PC-9 (cell line): ENCODE data around the gene IQSEC3. TPM values are rescaled to one million over a fixed set of nuclear protein-coding genes. Genes with fewer than 3 reads are reported as not detected.

Experiments used
- BruUV-seq: library from RNA; stranded (reverse); fragments of 400-500 nt; replicated peaks from 2 replicates; lab custom pipeline; 2021; lab: Mats Ljungman, UMichigan
- CTCF ChIA-PET: fragments of 300-600 bp; sonication (Branson Sonifier 250); formaldehyde crosslinking; loops from one replicate; lab custom pipeline; 2022; ENCODE audit warnings: antibody characterized with exemption; lab: Charles Lee
- POLR2A ChIA-PET: fragments of 300-600 bp; sonication (Branson Sonifier 250); formaldehyde crosslinking; loops from one replicate; lab custom pipeline; 2022; ENCODE audit warnings: antibody characterized with exemption; ENCODE audit not compliant: unreplicated experiment; lab: Charles Lee
- DNase-seq, 2 experiments: peaks; one replicate each; pipeline versions ENCODE4 v3.0.0 to v3.0.0-alpha.2; 2015 to 2022; ENCODE audit warnings: mixed read lengths in 1 of 2
- H2AFZ ChIP-seq: fragments of 200-600 bp; sonication (generic); 2 replicates; pipeline ENCODE4 v1.8.1; 2017; ENCODE audit warnings: antibody characterized with exemption
- H3F3A ChIP-seq: fragments of 200-600 bp; sonication (generic); 2 replicates; pipeline ENCODE4 v1.8.1; 2017; ENCODE audit warnings: antibody characterized with exemption, mild to moderate bottlenecking, low read depth; ENCODE audit not compliant: insufficient read depth
- H3K27ac ChIP-seq: fragments of 200-600 bp; sonication (generic); 2 replicates; pipeline ENCODE4 v1.6.1; 2016; ENCODE audit warnings: mixed run types
- H3K27me3 ChIP-seq: fragments of 200-600 bp; sonication (generic); 2 replicates; pipeline ENCODE4 v1.6.1; 2016; ENCODE audit warnings: low read depth, mixed run types; ENCODE audit not compliant: insufficient read depth
- H3K36me3 ChIP-seq: fragments of 200-600 bp; sonication (generic); 2 replicates; pipeline ENCODE4 v1.6.1; 2016; ENCODE audit warnings: low read depth, mixed run types
- H3K4me1 ChIP-seq: fragments of 200-600 bp; sonication (generic); replicated peaks from 2 replicates; pipeline ENCODE4 v1.6.1; 2016; ENCODE audit warnings: mixed run types; ENCODE audit not compliant: insufficient read depth
- H3K4me2 ChIP-seq: fragments of 200-600 bp; sonication (generic); 2 replicates; pipeline ENCODE4 v1.6.1; 2017; ENCODE audit warnings: mixed run types
- H3K4me3 ChIP-seq: fragments of 200-600 bp; sonication (generic); 2 replicates; pipeline ENCODE4 v1.6.1; 2016; ENCODE audit warnings: mixed run types
- H3K79me2 ChIP-seq: fragments of 200-600 bp; sonication (generic); 2 replicates; pipeline ENCODE4 v1.6.1; 2017; ENCODE audit warnings: low read depth, mixed run types
- H3K9me2 ChIP-seq: fragments of 200-600 bp; sonication (generic); 2 replicates; pipeline ENCODE4 v1.8.1; 2017; ENCODE audit warnings: mild to moderate bottlenecking; ENCODE audit not compliant: insufficient read depth
- H3K9me3 ChIP-seq: fragments of 200-600 bp; sonication (generic); 2 replicates; pipeline ENCODE4 v1.8.1; 2016; ENCODE audit warnings: low read depth; ENCODE audit not compliant: insufficient read depth
- H4K20me1 ChIP-seq: fragments of 200-600 bp; sonication (generic); 2 replicates; pipeline ENCODE4 v1.8.1; 2017; ENCODE audit not compliant: insufficient read depth
- EZH2 ChIP-seq: fragments of 200-600 bp; sonication (generic); IDR thresholded peaks from 2 replicates; pipeline ENCODE4 v1.8.0; 2017; ENCODE audit warnings: antibody characterized with exemption, low read depth
- intact Hi-C: fragments of 100-400 bp; cut with micrococcal nuclease; formaldehyde crosslinking; loops from one replicate; pipeline ENCODE4 v1.10.0; 2022; ENCODE audit not compliant: unreplicated experiment
- total RNA-seq: library from RNA; stranded (reverse); gene quantifications from 2 replicates; pipeline ENCODE4 v1.2.3, GENCODE V29; 2021
- TF ChIP-seq, protein P1 (sequence below): fragments of 200-600 bp; sonication (generic); conservative IDR thresholded peaks from 2 replicates; pipeline ENCODE4 v1.6.1; 2017; ENCODE audit warnings: mixed run types, antibody characterized with exemption, mild to moderate bottlenecking, moderate library complexity

IQSEC3 gene
- total RNA-seq, 1 experiment from 2014 or later, result not detected

DNA sequence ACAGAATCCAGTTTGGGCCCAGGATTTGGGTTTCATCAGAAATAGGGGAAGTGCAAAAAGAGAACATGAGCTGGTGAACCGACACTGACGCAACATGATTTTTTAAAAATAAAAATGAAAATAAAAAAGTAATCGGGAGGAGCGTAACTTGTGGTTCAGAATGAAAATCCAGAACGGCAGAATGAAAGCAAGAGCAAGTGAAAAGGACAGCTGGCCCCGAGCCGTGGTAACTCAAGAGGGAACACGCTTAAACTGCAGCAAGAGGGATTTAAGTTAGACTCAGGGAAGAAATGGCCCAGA, 145.8 kb downstream of the IQSEC3 start:
- ChIA-PET CTCF (no interaction called here), POLR2A (no interaction called here)
- DNase-seq, result no peak
- H3K4me3 ChIP-seq, result no peak overlapping the region
- H4K20me1 ChIP-seq, result no peaks in the 10 kb centered on the region
- H3K4me1 ChIP-seq, result no peaks in the 10 kb centered on the region
- H3K36me3 ChIP-seq, result no peaks in the 10 kb centered on the region
- no peaks in the 10 kb centered on the region for H3K9me3 ChIP-seq
- no peak for TF ChIP-seq EZH2
- TF ChIP-seq, protein P1, sequence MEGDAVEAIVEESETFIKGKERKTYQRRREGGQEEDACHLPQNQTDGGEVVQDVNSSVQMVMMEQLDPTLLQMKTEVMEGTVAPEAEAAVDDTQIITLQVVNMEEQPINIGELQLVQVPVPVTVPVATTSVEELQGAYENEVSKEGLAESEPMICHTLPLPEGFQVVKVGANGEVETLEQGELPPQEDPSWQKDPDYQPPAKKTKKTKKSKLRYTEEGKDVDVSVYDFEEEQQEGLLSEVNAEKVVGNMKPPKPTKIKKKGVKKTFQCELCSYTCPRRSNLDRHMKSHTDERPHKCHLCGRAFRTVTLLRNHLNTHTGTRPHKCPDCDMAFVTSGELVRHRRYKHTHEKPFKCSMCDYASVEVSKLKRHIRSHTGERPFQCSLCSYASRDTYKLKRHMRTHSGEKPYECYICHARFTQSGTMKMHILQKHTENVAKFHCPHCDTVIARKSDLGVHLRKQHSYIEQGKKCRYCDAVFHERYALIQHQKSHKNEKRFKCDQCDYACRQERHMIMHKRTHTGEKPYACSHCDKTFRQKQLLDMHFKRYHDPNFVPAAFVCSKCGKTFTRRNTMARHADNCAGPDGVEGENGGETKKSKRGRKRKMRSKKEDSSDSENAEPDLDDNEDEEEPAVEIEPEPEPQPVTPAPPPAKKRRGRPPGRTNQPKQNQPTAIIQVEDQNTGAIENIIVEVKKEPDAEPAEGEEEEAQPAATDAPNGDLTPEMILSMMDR, result no peak
- BruUV-seq, result no TSS peak
- no peak overlapping the region for H2AFZ ChIP-seq
- no peaks in the 10 kb centered on the region for H3F3A ChIP-seq
- H3K79me2 ChIP-seq, result no peaks in the 10 kb centered on the region
- H3K4me2 ChIP-seq, result no peak overlapping the region
- intact Hi-C loops, result no loop called here
- no peaks in the 10 kb centered on the region for H3K9me2 ChIP-seq
- H3K27me3 ChIP-seq, result peaks cover 88% of the 10 kb centered on the region
- no peak overlapping the region for H3K27ac ChIP-seq

DNA sequence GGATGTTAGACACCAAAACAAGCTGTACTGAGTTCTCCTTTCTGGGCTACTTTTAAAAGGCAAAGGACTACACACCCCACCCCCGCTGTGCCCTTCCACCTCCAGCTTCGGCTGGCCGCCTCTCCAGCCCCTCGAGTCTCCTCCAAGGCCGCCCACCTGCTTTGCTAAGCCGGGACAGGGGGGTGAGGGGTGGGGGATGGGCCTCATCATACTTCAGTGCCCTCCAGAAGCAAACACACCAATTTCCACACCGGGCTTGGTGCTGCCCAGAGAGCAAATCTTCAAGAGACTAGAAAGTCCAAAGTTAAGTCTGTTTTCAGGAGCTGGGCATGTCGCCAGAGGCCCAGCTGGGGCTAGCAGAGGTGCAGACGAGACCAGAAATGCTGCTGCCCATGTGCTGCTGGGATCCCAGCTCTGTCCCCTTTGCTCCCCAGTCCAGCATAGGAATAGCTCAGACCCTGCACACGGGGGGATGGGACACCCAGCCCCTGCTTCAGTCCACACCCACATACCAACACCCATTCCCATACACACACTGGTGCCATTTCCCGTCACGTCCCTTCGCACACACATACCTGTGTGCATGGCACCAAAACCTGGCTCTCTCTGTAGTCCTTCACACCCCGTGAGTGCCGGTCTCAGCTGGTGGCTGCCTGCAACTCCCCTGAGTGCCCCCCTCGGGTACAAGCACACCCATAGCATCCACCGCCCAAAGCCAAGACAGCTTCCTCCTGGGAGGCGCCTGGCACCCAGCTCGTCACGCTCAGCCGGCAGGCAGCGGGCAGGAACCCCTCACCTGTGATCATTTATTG, 146.4 kb downstream of the IQSEC3 start:
- H3K36me3 ChIP-seq, result no peaks in the 10 kb centered on the region
- H3K4me1 ChIP-seq, result no peaks in the 10 kb centered on the region
- no peaks in the 10 kb centered on the region for H3K79me2 ChIP-seq
- no peak overlapping the region for H3K27ac ChIP-seq
- CTCF ChIA-PET, result interaction anchor here (0.6 kb wide), 1 partner anchor 153 kb away, joined by 4 read pairs; no protein-coding TSS in a partner anchor
- peaks cover 89% of the 10 kb centered on the region for H3K27me3 ChIP-seq
- no peak overlapping the region for H2AFZ ChIP-seq
- no TSS peak for BruUV-seq
- DNase-seq, result no peak
- no peaks in the 10 kb centered on the region for H4K20me1 ChIP-seq
- H3K9me3 ChIP-seq, result no peaks in the 10 kb centered on the region
- H3K4me3 ChIP-seq, result no peak overlapping the region
- intact Hi-C loops, result no loop called here
- H3F3A ChIP-seq, result no peaks in the 10 kb centered on the region
- no peak for TF ChIP-seq EZH2
- TF ChIP-seq, protein P1, result no peak
- H3K9me2 ChIP-seq, result no peaks in the 10 kb centered on the region
- H3K4me2 ChIP-seq, result no peak overlapping the region
- POLR2A ChIA-PET, result no interaction called here

DNA sequence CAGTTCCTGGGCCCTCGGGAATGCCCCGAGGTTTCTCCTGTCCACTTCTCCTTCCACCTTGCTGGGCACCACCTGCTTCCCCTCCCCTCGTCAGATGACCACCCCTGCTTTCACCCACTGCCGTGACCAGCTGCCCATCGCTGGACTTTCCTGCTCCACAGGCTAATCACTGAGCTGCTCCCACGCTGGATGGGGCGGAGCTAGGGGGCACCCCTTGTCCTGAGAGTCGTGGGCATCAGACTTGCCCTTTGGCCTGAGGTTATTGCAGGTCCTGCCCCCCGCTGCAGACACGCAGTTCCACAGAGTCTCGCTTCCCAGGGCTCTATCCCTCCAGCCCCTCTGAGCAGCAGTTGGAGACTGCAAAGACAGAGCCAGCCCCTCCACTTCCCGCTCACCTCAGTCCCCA, 147.0 kb downstream of the IQSEC3 start:
- Histone ChIP-seq H3K27ac (no peak overlapping the region), H3K4me3 (no peak overlapping the region)

More for the DNA sequence above, 147.0 kb downstream of the IQSEC3 start:
- peaks cover 88% of the 10 kb centered on the region for H3K27me3 ChIP-seq
- H2AFZ ChIP-seq, result no peak overlapping the region
- ChIA-PET CTCF (interaction anchor here (0.6 kb wide), 1 partner anchor 154 kb away, joined by 4 read pairs; no protein-coding TSS in a partner anchor), POLR2A (no interaction called here)
- H3K4me1 ChIP-seq, result no peaks in the 10 kb centered on the region
- H3K36me3 ChIP-seq, result no peaks in the 10 kb centered on the region
- TF ChIP-seq EZH2, result no peak
- TF ChIP-seq, protein P1, result no peak
- H3F3A ChIP-seq, result no peaks in the 10 kb centered on the region
- no peak for DNase-seq
- no peaks in the 10 kb centered on the region for H3K9me2 ChIP-seq
- no peak overlapping the region for H3K4me2 ChIP-seq
- H3K9me3 ChIP-seq, result no peaks in the 10 kb centered on the region
- no peaks in the 10 kb centered on the region for H3K79me2 ChIP-seq
- H4K20me1 ChIP-seq, result no peaks in the 10 kb centered on the region
- intact Hi-C loops, result no loop called here
- BruUV-seq, result no TSS peak
